Ascending aorta (tissue), 2 donors: ENCODE results near the gene PDGFA. TPM values are rescaled to one million over a fixed set of nuclear protein-coding genes. Genes with fewer than 3 reads are reported as not detected.

Source experiments
- DNase-seq, 2 donors: peaks; one replicate each; pipeline ENCODE4 v3.0.0-alpha.2; 2019; ENCODE audit warnings: low spot score in 2 of 2
- H3K27ac ChIP-seq, 2 donors: fragments of 200-600 bp; sonication (generic); one replicate each; pipeline ENCODE4 v1.5.1; 2016 to 2017; ENCODE audit warnings: mild to moderate bottlenecking in 1 of 2
- H3K27me3 ChIP-seq: fragments of 200-600 bp; sonication (generic); one replicate; pipeline ENCODE4 v1.5.1; 2017
- H3K36me3 ChIP-seq, 2 donors: fragments of 200-600 bp; sonication (generic); one replicate each; pipeline ENCODE4 v1.5.1; 2016
- H3K4me1 ChIP-seq, 2 donors: fragments of 200-600 bp; sonication (generic); one replicate each; pipeline ENCODE4 v1.5.1; 2016 to 2017; ENCODE audit warnings: mild to moderate bottlenecking in 1 of 2
- H3K4me3 ChIP-seq, 2 donors: fragments of 200-600 bp; sonication (generic); one replicate each; pipeline ENCODE4 v1.5.1; 2016 to 2017; ENCODE audit warnings: mild to moderate bottlenecking in 1 of 2
- H3K9me3 ChIP-seq, 2 donors: fragments of 200-600 bp; sonication (generic); one replicate each; pipeline ENCODE4 v1.5.1; 2016
- intact Hi-C: fragments of 100-400 bp; cut with DNase I; formaldehyde crosslinking; loops from one replicate; pipeline ENCODE4 v1.15.1; 2023
- total RNA-seq: library from RNA; depleted of rRNA; stranded (reverse); fragments of >200 nt; gene quantifications from one replicate; pipeline ENCODE4 v1.1.0, GENCODE V29; 2016
- TF ChIP-seq, protein P1 (sequence below), 3 experiments: fragments of 200-600 bp in 2 of 3; fragments of 450-650 bp in 1 of 3; sonication (generic) in 2 of 3; IDR thresholded peaks; one replicate each; pipeline ENCODE4 v1.5.1; 2016 to 2019; ENCODE audit warnings: antibody characterized with exemption in 3 of 3, mild to moderate bottlenecking in 1 of 3, moderate library complexity in 1 of 3

The PDGFA gene
- total RNA-seq, 1 donor from 2014 or later: 349 TPM

DNA sequence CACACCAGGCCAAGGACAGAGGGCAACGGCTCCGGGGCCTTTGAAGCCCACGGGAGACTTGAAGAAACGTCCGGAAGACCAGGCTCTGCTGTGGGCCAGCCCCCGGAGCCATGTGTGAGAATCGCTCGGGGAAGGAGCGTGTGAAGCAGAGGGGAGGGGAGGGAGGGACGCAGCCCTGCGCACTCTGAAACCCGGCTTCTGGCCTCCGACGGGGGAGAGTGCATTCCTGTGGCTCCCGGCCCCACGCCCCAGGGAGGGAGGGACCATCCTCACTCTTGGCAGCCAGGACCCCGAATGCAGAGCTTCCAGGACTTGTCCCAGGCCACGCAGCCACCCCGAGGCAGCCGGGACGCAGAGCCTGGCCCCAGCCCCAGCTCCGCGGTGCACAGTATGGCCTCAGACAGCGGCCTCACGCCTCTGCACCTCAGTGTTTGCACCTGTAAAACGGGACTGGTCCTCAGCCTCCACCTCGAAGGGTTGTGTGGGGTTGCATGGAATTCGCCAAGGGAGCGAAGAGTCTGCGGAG, 67.4 kb downstream of the PDGFA start:
- Histone ChIP-seq H3K4me1 (peaks cover 7 to 22% of the 10 kb centered on the region in 2 donors), H3K9me3 (no peaks in the 10 kb centered on the region), H3K27ac (no peak overlapping the region), H3K27me3 (no peaks in the 10 kb centered on the region), H3K36me3 (no peaks in the 10 kb centered on the region), H3K4me3 (no peak overlapping the region)
- intact Hi-C loops: no loop called here
- no peak for DNase-seq
- TF ChIP-seq, protein P1, sequence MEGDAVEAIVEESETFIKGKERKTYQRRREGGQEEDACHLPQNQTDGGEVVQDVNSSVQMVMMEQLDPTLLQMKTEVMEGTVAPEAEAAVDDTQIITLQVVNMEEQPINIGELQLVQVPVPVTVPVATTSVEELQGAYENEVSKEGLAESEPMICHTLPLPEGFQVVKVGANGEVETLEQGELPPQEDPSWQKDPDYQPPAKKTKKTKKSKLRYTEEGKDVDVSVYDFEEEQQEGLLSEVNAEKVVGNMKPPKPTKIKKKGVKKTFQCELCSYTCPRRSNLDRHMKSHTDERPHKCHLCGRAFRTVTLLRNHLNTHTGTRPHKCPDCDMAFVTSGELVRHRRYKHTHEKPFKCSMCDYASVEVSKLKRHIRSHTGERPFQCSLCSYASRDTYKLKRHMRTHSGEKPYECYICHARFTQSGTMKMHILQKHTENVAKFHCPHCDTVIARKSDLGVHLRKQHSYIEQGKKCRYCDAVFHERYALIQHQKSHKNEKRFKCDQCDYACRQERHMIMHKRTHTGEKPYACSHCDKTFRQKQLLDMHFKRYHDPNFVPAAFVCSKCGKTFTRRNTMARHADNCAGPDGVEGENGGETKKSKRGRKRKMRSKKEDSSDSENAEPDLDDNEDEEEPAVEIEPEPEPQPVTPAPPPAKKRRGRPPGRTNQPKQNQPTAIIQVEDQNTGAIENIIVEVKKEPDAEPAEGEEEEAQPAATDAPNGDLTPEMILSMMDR (IDR thresholded peaks at IDR 0.05): no peak

- no peaks in the 10 kb centered on the region for H3K36me3 ChIP-seq
- H3K27me3 ChIP-seq: no peaks in the 10 kb centered on the region
- no peak overlapping the region for H3K4me3 ChIP-seq
These were observed 68.1 kb downstream of the PDGFA start for GRCh38 chr7:451255-452225.

DNA sequence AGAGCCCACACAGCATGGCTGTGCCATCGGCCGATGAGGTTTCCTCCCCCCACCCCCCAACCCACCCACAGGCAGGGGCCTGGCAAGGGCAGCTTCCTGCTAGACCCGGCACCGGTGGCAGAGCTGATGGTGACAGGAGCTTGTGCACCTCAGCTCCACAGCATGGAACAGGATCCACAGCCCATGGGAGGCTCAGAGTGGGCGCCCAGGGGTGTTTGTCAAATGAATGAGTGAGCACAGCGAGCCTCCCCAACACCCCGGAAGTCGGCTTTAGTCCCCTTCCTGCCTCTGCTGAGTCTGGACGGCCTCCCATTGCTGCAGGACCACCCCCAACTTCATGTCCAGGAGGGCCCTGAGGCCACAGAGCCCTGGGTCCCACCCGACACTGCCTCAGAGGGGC, 68.9 kb downstream of the PDGFA start:
- no peaks in the 10 kb centered on the region for H3K36me3 ChIP-seq
- H3K4me1 ChIP-seq: peaks cover 7 to 22% of the 10 kb centered on the region in 2 donors
- TF ChIP-seq, protein P1 (IDR thresholded peaks at IDR 0.05): no peak
- no peak overlapping the region for H3K4me3 ChIP-seq
- H3K27me3 ChIP-seq: no peaks in the 10 kb centered on the region
- no peak overlapping the region for H3K27ac ChIP-seq
- intact Hi-C loops: no loop called here
- H3K9me3 ChIP-seq: no peaks in the 10 kb centered on the region
- DNase-seq: no peak

More at GRCh38 chr7:451255-452225, 68.1 kb downstream of the PDGFA start:
- no peaks in the 10 kb centered on the region for H3K9me3 ChIP-seq
- TF ChIP-seq, protein P1 (IDR thresholded peaks at IDR 0.05): no peak
- peaks cover 7 to 22% of the 10 kb centered on the region in 2 donors for H3K4me1 ChIP-seq
- DNase-seq: no peak
- intact Hi-C loops: no loop called here
- H3K27ac ChIP-seq: no peak overlapping the region

GRCh38 chr7:450036-450435, 69.6 kb downstream of the PDGFA start:
- H3K4me1 ChIP-seq: peaks cover 1 to 15% of the 10 kb centered on the region in 2 donors
- H3K36me3 ChIP-seq: no peaks in the 10 kb centered on the region
- TF ChIP-seq, protein P1 (IDR thresholded peaks at IDR 0.05): no peak
- DNase-seq: no peak
- H3K27me3 ChIP-seq: no peaks in the 10 kb centered on the region
- no peak overlapping the region for H3K4me3 ChIP-seq
- H3K27ac ChIP-seq: no peak overlapping the region
- no peaks in the 10 kb centered on the region for H3K9me3 ChIP-seq
- intact Hi-C loops: no loop called here

DNA sequence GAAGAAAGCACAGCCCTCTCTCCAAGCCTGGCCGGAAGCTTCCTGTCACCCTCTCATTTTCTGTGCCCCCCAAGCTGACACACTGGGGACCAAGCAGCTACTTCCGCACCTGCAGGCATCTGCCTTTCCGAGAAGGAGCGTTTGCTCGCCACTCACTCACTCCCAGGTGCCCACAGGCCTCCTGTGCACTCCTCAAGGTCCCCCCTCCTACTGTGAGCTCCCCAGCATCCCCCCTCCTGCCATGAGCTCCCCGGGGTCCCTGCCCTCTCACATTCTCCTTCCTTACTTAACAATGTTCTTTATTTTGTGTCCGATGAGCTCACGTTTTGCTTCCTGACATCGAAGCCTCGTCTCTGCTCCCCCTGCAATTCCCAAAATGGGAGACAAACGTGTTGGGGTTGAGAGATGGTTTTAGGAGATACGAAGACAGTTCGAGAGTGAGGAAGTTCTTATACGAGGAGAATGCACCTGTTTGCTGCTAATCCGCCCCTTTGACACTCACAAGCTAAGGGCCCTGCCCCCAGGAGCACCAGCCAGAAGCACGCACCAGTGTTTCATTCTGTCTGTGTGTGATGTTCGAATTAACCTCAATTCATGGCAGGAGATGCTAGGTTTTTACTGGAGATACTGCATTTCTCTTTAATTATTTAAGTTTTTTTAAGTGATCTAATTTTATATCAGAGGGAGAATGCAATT, 70.2 kb downstream of the PDGFA start:
- TF ChIP-seq, protein P1 (IDR thresholded peaks at IDR 0.05): no peak
- H3K9me3 ChIP-seq: no peaks in the 10 kb centered on the region
- no peak overlapping the region for H3K27ac ChIP-seq
- H3K4me1 ChIP-seq: peaks cover 0 to 12% of the 10 kb centered on the region in 2 donors
- no peak for DNase-seq
- no peak overlapping the region for H3K4me3 ChIP-seq
- intact Hi-C loops: no loop called here
- no peaks in the 10 kb centered on the region for H3K36me3 ChIP-seq
- H3K27me3 ChIP-seq: no peaks in the 10 kb centered on the region
